GDM1 (cell line): Measurements from ENCODE around the gene NDUFV1.
"Not testable (repeated sequence)": the region's sequence is repeated elsewhere in the genome, so short reads cannot be mapped to it uniquely, and the experiment has no call there.

ENCODE experiments used
- DNase-seq: peaks from one replicate; lab custom pipeline; 2025; lab: John Stamatoyannopoulos, UW

The NDUFV1 gene

DNA sequence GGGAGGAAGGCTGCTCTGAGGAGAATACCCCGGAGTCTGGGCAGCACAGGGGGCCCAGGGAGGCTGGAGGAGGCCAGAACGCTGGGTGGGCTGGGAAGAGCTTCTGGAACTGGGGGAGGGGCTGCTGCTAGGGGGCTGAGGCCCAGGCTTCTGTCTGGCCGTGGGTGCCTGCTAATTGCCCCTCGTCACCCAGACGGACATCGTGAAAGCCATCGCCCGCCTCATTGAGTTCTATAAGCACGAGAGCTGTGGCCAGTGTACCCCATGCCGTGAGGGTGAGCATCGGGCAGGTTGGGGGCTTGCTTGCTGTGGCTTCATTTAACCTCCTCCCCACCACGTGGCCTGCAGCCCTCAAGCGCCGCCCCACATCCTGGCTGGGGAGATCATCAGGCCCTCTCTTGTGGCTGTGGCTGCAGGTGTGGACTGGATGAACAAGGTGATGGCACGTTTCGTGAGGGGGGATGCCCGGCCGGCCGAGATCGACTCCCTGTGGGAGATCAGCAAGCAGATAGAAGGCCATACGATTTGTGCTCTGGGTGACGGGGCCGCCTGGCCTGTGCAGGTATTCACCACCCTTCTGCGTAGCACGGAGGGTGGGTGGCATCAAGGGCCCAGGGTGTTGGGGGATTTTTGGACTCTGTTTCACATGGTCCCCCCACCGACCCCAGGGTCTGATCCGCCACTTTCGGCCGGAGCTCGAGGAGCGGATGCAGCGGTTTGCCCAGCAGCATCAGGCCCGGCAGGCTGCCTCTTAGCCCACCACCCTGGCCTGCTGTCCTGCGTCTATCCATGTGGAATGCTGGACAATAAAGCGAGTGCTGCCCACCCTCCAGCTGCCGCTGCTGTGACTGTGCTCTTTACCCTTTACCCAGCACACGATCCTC is 5.2 kb downstream of the NDUFV1 start:
- no peak for DNase-seq

DNA sequence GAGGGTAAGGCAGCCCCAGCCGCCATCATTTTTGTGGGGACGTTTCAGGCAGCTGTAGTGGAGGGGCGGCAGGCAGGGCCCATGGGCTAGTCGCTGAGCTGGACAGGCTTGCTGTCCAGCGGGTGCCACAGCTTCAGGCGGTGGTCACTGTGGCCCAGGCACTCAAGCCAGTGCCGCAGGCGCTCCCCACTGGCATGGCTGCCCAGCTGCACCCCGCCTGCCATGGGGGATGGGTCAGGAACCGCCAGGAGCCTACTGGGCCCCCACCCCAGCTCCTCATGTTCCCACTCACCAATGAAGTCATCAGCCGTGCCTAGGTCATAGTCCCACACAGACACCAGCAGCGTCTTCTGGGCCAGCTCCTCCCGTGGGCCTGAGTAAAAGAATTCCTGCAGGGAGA is 6.0 kb downstream of the NDUFV1 start:
- DNase-seq = no peak

DNA sequence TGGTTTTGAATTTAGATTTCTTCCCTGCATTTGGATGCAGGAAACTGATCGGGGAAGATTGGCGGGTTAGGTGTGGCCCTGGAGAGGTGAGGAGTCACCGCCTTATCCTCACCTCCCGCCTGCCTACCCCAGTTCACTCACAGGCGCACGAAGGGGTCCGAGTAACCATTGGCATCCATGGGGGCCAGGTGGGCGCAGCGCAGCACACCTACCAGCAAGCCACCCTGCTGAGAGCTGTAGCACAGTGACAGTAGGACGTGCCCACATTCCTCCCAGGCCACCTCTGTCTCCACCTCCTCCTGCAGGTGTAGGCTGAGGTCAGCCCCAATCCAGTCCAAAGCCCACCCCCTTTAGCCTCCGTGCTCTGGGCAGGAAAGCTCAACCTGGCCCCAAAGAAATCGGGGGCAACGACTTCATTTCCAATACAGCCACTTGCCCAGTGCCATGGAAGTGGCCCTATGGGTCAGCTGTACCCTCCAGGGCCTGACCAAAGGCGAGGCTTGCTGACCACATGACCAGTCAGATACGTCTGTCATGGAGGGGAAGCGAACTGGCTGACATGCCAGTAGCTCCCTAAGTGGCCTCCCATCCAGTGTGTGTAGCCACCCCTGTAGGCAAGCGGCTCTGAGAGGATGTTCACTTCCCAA is 6.7 kb downstream of the NDUFV1 start:
- no peak for DNase-seq

DNA sequence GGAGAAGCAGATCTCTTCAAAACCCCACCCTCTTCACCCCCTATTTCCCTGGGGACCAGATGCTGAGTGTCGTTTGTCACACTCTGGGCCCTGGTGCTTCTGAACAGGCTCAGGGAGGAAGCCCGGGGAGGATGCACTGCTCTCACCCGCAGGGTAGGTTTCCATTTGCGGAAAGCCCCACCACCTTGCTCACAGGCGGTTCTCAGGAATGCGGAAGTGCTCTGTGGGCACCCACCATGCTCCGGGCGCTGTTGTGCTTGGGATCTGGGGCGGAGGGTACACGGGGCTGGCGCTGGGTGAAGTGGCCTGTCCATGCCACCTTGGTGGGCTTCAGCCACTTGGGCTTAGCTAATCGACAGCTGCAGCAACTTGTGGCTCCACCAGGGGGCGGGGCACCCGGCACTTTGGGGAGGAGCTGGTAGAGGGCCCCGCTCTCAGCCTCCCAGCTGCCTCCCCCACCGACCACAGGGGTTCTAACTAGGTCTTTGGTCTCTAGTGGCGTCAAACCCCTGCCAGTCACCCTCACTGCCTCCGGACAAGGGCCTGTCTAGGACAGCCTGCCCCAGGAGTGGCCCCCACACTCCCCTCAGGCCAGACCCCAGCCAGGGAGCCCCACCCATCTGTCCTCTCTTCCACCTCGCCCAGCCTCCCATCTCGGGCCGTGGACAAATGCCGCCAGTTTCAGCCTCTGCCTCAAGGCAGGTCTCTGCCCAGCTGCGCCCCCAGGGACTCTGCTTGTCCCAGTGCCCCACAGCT is 7.4 kb downstream of the NDUFV1 start:
- peak; percentile 74 for DNase-seq

DNA sequence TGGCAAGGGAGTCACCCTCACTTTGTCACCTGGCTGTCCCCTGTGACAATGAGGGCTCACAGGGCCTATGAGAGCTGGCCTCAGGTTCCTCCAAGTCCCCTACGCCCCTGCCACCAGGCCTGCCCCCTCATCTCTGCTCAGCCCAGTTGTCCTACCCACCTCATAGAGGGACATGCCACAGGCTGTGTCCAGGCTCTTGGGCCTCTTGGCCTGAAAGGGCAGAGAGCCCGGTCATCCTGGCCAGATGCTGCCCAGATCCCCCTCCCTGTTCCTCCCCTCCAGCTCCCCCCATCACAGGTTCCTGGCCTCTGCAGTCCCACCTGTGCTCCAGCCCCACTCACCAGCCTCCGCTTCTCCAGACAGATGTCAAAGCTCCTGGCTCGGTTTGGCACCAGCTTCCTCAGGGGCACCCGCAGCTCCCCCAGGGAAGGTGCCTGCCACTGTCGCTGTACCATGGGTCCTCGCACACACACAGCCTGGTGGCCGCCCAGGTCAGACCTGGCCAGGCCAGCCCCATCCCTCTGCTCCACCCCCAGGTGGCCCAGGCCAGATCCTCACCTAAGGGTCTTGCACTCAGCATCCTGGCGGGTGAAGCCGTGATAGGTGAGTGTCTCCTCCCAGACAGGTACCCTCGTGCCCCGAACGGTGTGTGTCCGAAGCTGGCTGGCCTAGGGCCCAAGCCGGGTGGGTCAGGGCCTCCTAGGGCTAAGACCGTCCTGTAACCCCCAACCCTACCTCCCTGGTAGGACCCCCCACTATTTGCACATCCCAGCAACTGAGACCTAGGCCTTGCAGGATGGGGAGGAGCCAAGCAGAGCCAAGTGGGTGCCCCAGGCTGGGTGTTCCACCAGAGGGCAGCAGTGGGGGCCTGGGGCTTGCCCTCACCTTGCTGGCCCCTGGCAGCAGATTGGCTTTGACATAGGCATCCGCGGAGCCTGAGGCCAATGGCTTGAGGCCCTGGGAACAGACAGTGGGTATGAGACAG is 8.3 kb downstream of the NDUFV1 start:
- DNase-seq = peak; percentile 44

DNA sequence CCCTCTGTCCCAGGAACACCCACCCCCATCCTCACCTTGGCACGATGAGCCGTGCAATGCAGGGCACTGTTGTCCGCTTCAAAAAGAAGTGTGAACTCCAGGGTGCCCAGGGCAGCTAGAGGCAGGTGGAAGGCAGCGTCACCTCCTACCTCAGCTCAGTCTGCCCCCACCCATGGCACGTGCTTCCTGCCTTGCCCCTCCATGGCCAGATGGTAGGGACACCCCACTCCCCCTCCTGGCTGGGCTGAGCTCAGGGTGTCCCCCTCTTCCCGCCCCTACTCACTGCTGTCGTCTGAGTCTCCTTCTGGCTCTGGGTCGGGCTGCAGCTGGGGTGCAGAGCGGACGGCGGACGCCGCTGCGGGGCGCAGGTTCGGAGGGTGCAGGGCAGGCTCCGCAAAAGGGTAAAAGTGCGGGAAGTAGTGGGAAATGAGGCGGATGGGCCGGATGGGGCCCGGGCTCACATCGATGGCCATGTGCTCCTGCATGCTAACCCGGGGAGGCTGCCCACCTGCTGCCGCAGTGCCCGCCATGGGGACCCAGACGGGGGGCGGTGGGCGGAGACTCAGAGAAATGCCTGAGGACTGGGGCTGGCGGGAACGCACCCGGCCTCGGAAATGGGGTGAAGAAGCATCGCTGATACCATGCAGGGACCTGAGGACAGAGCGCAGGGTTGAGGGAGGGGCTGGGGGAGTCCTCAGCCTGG is 9.1 kb downstream of the NDUFV1 start:
- no peak for DNase-seq

DNA sequence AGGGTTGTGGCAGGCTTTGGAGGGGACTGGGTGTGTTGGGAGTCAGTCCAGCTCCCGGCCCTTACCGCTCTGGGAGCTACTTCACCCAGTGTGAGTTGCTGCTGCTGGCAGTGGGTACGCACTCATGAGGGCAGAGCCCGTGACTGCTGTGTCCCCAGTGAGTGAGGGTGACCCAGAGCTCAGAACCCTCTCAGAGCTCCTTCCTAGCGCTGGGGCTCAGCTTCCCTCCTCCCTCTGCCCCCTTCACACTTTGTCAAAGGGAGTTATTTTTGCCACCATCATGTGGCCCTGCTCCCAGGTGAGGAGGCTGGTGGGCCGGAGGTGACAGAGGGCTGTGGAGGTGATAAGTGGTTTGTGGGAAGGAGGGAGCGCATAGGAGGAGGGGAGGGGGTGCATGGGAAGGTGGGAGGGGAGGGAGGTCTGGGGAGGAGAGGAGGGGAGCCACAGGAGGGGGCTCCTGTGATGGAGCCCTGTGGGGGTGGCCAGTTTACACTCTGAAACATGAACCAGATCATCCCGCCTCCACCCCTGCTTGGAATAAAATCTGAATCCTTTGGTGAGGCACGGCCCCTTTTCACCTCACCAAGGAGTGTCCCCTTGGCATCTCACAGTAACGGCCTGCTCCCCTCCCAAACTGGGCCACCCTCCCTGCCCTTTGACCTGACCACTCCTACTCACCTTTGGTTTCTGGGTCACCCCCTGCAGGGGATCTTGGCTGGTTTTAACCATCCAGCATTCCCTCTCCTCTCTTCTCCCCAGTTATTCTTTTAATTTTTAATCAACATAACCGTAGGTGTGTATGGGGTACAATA is 9.9 kb downstream of the NDUFV1 start:
- DNase-seq = no peak

DNA sequence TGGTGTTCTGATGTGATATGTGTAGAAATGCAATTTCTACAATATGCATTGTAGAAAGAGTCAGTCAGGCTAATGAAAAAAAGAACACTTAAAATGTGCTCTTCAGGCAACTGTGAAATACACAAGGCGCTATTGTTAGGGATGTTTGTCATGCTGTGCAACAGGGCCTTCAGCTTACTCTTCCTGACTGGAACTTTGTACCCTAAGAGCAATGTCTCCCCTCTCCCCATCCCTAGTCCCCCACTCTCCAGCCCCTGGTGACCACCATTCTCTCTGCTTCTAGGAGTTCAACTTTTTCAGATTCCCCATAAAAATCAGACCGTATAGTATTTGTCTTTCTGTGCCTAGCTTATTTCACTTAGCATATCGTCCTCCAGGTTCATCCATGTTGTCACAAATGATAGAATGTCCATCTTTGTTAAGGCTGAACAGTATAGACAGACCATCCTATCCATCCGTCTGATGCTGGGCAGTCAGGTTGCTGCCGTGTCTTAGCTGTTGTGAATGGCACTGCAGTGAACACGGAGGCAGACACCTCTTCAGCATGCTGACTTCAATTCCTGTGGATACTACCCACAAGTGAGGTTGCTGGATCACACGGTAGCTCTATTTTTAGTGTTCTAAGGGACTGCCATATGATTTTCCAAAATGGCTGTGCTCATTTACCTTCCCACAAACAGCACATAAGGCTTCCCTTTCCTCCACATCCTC is 10.7 kb downstream of the NDUFV1 start:
- DNase-seq = no peak

DNA sequence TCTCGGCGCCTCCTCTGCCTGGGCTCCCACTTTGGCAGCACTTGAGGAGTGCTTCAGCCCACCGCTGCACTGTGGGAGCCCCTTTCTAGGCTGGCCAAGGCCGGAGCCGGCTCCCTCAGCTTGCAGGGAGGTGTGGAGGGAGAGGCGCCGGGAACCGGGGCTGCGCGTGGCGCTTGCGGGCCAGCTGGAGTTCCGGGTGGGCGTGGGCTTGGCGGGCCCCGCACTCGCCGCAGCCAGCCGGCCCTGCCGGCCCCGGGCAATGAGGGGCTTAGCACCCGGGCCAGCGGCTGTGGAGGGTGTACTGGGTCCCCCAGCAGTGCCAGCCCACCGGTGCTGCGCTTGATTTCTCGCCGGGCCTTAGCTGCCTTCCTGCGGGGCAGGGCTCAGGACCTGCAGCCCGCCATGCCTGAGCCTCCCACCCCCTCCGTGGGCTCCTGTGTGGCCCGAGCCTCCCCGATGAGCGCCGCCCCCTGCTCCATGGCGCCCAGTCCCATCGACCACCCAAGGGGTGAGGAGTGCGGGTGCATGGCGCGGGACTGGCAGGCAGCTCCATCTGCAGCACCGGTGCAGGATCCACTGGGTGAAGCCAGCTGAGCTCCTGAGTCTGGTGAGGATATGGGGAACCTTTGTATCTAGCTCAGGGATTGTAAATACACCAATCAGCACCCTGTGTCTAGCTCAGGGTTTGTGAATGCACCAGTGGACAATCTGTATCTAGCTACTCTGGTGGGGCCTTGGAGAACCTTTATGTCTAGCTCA is 12.3 kb downstream of the NDUFV1 start:
- not testable (repeated sequence) for DNase-seq

DNA sequence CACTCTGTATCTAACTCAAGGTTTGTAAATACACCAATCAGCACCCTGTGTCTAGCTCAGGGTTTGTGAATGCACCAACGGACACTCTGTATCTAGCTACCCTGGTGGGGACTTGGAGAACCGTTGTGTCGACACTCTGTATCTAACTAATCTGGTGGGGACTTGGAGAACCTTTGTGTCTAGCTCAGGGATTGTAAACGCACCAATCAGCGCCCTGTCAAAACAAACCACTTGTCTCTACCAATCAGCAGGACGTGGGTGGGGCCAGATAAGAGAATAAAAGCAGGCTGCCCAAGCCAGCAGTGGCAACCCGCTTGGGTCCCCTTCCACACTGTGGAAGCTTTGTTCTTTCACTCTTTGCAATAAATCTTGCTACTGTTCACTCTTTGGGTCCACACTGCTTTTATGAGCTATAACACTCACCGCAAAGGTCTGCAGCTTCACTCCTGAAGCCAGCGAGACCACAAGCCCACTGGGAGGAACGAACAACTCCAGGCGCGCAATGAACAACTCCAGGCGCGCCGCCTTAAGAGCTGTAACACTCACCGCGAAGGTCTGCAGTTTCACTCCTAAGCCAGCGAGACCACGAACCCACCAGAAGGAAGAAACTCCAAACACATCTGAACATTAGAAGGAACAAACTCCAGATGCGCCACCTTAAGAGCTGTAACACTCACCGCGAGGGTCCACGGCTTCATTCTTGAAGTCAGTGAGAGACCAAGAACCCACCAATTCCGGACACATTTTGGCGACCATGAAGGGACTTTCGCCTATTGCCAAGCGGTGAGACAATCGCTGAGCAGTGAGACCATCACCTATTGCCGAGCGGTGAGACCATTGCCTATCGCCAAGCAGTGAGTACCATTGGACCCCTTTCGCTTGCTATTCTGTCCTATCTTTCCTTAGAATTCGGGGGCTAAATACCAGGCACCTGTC is 13.2 kb downstream of the NDUFV1 start:
- not testable (repeated sequence) for DNase-seq

DNA sequence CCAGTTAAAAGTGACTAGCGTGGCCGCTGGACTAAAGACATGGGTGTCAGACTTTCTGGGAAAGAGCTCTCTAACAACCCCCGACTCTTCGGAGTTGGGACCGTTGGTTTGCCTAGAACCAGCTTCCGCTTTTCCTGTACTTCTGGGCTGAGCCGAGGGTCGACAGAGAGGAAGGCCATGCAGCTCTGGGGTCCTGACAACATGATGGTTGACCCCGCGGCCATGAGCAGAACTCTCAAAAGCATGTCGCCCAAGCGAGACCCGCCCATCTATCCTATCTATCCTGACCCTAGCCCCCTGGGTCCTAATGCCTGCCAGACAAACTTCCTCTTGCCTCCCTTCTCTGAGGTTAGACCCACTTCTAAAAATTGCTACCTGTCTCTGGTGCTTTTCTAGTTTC is 13.9 kb downstream of the NDUFV1 start:
- not testable (repeated sequence) for DNase-seq

DNA sequence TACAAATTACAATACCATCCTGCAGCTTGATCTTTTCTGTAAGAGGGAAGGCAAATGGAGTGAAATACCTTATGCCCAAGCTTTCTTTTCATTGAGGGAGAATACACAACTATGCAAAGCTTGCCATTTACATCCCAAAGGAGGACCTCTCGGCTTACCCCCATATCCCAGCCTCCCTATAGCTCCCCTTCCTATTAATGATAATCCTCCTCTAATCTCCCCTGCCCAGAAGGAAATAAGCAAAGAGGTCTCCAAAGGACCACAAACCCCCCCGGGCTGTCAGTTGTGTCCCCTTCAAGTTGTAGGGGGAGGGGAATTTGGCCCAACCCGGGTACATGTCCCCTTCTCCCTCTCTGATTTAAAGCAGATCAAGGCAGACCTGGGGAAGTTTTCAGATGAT is 15.2 kb downstream of the NDUFV1 start:
- DNase-seq = not testable (repeated sequence)

DNA sequence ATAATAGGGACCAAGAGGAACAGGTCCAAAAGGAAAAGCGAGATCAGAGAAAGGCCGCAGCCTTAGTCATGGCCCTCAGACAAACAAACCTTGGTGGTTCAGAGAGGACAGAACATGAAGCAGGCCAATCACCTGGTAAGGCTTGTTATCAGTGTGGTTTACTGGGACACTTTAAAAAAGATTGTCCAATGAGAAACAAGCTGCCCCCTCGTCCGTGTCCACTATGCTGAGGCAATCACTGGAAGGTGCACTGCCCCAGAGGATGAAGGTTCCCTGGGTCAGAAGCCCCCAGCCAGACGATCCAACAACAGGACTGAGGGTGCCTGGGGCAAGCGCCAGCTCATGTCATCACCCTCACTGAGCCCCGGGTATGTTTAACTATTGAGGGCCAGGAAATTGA is 16.2 kb downstream of the NDUFV1 start:
- DNase-seq = not testable (repeated sequence)

DNA sequence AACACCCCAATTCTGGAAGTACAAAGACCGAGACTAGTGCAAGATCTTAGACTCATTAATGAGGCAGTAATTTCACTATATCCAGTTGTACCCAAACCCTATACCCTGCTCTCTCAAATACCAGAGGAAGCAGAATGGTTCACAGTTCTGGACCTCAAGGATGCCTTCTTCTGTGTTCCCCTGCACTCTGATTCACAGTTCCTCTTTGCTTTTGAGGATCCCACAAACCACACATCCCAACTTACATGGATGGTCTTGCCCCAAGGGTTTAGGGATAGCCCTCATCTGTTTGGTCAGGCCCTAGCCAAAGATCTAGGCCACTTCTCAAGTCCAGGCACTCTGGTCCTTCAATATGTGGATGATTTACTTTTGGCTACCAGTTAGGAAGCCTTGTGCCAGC is 17.1 kb downstream of the NDUFV1 start:
- DNase-seq = not testable (repeated sequence)

DNA sequence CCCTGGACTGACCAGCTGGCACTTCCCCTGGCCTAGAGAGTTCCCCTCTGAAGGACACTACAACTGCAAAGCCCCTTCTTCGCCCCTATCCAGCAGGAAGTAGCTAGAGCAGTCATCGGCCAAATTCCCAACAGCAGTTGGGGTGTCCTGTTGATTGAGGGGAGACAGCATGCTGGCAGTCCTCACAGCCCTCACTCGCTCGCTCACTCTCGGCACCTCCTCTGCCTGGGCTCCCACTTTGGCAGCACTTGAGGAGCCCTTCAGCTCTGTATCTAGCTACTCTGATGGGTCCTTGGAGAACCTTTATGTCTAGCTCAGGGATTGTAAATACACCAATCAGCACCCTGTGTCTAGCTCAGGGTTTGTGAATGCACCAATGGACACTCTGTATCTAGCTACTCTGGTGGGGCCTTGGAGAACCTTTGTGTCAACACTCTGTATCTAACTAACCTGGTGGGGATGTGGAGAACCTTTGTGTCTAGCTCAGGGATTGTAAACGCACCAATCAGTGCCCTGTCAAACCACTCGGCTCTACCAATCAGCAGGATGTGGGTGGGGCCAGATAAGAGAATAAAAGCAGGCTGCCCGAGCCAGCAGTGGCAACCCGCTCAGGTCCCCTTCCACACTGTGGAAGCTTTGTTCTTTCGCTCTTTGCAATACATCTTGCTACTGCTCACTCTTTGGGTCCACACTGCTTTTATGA is 19.5 kb downstream of the NDUFV1 start:
- DNase-seq = not testable (repeated sequence)

DNA sequence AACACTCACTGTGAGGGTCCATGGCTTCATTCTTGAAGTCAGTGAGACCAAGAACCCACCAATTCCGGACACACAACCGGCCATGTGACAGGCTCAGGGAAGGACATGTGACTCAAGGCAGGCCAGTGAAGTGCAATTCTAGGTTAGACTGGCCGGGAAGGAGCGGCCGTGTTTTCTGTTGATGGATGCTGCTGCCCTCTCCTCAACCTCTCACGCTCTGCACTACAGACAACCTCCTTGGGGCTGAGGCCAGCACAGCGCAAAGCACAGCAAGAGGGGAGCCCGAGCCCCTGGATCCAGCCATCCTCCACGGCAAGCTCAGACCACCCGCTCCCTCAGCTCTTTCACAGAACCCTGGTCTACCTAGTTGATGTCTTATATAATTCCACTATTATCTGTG is 20.2 kb downstream of the NDUFV1 start:
- no peak for DNase-seq

DNA sequence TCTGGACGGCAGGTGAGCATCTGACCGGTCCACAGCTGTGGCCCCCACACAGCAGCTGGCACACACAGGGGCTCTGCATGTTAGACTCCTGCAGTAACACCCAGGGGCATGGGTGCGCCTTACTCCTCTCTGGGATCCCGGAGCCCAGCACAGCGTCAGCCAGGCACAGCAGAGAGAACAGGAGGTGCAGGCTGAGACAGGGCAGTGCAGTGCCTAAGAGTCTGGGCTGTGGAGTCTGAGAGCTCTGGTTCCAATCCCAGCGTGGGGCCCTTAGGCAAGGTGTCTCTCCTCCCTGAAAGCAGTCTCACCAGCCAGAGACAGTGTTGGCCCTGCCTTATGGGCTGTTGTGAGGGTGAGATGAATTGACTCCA is 20.7 kb downstream of the NDUFV1 start:
- no peak for DNase-seq
